HG03045 (cell line): ENCODE results near the gene PERCC1.

Source experiments
- ATAC-seq: cut with Tn5 transposase; IDR thresholded peaks from one replicate; pipeline ENCODE4 v1.9.1; 2021; ENCODE audit warnings: mild to moderate bottlenecking, moderate library complexity; ENCODE audit not compliant: unreplicated experiment

PERCC1 gene

DNA sequence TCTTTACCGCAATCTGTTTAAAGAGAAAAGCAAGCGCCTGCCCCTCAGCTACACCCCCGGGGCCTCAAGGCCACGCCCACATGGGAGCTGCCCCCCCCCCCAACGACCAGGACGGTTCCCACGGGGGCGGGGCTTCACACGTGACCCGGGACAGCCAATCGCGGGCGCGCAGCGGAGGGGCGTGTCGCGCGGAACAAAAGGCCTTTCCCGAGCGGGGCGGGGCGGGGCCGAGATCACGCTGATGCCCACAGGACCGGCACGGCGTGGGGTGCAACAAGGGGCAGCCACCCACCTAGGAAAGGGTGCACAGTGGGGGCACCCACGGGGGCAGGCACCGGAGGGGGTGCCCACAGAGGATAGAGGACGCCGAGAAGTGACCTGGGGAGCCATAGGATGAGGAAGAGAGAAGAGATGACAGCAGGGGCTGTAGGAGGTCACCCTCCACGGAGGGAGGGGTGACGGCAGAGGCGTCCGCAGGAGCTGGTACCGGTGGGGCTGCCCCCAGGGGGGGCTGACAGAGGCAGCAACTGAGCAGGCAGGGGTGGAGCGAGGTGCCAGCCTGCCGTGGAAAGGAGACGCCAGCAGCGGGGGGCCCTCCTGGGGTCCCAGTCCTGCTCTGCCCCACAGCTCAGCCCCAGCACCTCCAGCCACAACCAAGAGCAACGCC lies 22.6 kb upstream of the PERCC1 start:
- peak; percentile 79 for ATAC-seq

DNA sequence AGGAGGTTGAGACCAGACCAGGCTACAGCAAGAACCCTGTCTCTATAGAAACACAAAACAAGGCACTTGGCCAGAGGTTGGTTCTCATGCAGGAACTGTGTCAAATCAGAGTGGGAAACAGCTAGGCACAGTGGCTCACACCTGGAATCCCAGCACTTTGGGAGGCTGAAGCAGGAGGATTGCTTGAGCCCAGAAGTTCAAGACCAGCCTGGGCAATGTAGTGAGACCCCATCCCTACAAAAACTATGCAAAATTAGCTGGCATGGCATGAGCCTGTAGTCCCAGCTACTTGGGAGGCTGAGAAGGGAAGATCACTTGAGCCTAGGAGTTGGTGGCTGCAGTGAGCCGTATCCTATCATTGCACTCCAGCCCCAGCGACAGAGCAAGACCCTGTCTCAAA lies 18.0 kb upstream of the PERCC1 start:
- no peak for ATAC-seq

- peak; percentile 35 for ATAC-seq
Measured at GRCh38 chr16:1413684-1414531, 17.0 kb upstream of the PERCC1 start.

- peak; percentile 49 for ATAC-seq
Measured at GRCh38 chr16:1414532-1415260, 16.2 kb upstream of the PERCC1 start, which contains the start of gene UNKL. UNKL (minus strand) TSS chr16:1414704; CDS start chr16:1414691, 13 bp downstream.

DNA sequence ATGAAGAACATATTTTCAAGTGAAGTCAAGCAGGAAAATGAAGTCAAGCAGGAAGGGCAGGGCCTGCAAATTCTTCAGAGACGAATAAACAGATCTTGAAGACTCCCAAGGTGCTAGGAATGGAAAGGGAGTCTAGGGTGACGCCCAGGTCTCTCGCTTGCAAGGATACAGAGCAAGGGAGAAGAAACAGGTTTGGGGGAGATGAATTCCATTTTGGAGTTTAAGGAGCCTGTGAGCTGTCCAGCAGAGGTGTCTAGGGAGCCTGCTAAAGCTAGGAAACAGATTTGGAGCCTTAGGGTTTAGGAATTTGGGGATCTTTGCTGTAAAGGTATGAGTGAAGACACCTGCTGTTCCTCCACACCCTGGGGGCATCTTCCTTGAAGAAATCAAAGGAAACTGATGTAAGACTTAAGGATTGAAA lies 14.3 kb upstream of the PERCC1 start:
- no peak for ATAC-seq

DNA sequence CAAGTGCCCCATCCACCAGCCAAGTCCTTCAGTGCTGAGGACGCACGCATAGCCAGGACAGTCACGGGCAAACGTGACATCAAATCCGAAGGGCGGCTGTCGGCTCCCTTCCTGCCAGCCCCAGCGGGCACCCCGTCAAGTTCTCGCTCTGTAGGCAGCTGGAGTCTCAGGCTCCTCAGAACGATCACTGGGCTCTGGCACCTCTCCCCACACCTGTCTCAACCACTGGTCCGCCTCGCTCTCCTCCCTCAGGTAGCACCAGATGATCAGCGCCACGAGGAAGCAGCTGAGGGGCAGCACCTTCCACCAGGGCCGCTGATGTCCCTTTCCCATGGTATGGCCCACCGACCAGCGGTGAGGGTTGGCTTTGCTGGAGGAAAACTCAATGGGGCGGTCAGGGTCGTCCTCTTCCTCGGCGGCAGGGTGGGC lies 10.8 kb upstream of the PERCC1 start:
- ATAC-seq: peak; percentile 1

DNA sequence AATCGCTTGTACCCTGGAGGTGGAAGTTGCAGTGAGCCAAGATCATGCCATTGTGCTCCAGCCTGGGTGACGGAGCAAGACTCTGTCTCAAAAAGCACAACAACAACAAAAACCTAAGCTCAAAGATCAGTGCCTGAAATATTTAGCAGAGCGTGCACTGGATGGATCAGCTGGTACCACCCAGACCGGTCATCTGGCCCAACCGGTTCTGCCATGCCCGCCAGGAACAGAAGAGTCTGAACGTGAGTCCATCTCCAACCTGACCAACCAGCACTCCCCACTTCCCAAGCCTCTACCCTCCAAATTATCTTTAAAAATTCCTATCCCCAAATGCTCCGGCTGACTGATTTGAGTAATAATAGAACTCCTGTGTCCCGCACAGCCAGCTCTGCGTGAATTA lies 8.8 kb upstream of the PERCC1 start:
- no peak for ATAC-seq

DNA sequence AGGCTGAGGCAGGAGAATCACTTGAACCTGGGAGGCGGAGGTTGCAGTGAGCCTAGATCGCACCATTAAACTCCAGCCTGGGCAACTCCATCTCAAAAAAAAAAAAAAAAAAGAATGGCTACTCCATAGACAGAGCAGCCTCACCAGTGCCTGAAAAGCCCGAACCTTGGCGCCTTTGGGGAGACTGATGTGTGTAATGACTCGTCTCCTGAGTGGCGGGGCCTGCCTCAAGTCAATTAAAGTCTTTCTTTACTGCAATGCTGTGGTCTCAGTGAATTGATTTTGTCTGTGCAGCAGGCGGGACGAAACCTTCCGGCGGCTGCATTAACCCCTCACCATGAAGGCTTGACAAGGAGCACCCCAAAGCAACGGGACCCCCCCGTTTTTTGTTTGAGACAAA lies 6.8 kb upstream of the PERCC1 start:
- ATAC-seq: no peak

DNA sequence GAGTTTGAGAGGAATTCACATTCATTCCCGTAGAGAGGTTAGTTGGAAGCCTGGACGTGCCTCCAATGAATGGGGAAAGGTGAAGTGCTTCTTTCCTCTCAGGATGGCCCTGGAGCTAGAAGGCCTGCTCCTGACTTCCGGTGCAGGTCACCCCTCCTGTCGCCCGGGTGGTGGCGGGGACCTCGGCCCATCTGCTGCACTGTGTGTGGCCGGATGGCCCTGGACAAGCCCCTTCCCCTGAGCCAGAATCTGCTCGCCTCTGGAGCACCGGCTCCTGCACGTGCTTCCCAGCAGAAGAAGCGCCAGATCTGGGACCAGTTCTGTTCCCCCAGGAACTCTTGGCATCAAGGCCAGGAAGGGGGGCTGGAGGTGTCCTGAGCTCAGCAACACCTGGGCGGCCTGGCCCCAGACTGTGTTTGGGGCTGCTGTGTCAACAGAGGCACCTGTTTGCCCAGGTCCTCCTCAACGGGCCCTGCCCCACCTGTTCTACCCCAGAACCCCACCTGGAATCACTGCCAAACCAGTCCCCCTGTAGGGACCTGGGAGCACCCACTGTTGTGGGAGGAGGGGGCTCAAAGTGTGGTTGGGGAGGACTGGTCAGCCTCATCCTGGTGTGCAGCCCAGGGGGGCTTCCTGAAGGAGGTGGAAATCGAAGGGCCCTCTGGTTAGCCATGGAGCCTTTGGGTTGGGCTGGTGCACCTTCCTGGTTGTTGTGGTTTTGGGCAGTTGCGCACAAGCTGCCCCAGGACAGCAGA lies 5.1 kb upstream of the PERCC1 start:
- no peak for ATAC-seq

GRCh38 chr16:1426734-1427471 lies 4.0 kb upstream of the PERCC1 start:
- ATAC-seq: no peak

DNA sequence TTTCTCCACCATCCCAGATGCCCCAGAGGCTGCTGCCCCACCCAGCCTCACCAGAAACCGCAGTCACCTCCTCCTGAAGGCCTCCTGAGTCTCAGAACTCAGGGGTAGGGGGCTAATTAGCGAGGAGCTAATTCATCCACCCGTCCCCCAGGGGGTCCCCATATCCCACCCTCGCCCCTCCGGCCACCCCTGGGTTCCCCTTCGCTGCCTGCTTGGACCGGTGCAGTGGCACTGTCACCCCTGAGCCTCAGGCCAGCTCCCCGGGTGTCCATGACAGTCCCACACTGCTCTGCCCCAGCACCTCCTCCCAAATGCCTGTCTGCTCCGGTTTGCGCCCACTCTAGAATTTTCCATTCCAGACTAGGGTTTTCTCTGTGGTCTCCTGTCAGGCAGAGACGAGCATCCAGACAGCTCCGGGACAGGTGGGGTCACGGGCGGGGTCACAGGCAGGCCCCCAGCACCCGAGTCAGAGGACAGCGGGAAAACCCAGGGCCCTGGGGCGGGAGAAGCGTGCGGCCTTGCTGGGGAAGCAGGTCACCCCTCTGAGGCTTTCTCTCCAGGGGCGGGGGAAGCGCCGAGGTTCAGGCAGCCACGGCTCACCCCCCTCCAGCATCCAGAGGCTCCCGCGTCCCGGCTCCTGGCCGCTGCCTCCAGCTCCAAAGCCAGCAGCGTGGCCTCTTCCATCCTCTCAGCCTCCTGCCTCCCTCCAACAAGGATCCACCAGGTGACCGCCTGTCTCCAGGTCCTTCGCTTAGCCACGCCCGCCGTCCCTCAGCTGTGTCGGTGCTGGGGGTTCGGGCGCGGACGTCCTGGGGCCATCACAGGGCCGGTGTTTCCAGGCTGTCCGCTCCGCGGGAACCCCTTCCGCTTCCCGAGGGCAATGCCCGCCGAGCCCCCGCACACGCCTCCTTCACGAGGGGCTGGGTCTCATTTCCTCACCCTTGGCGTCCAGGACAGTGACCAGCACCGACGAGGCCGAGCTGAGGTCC lies 3.1 kb upstream of the PERCC1 start:
- no peak for ATAC-seq

DNA sequence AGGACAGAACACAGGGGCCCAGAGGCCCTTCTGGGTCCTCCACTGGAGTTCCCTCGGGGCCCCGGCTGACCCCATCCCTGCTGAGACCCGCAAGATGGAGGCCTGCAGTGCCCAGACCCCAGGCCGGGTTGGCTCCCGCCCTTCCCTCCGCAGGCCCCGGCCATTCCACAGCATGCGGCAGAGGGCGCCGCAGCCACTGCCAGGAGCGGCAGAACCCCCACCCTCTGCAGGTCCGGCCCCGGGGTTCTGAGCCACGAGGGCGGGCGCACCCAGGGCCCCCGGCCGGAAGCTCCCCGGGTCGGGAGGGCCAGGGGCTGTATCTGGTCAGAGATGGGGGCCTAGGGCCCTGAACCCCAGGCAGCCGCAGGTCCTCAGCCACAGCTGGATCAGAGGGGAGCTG lies 2.4 kb upstream of the PERCC1 start:
- ATAC-seq: no peak

DNA sequence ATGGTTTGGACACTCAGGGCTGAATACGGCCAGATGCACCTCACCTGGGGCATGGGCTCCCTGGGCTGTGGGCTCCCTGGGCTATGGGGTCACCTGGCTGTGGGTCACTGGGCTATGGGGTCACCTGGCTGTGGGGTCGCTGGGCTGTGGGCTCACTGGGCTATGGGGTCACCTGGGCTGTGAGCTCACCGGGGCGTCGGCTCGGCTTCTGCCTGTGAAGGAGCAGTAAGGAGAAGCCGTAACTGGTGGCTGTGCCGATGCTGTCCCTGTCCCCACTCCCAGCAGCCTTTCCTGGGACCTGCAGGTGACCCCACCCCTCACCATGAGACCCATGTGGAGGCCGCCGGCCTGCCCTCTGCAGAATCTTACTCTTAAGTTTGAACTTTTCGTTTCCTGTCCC lies 1.9 kb upstream of the PERCC1 start:
- ATAC-seq: no peak

- ATAC-seq: no peak
Measured at GRCh38 chr16:1429631-1430030, 1.2 kb upstream of the PERCC1 start.

- no peak for ATAC-seq
Measured at GRCh38 chr16:1430214-1430758, 592 bp upstream of the PERCC1 start.

DNA sequence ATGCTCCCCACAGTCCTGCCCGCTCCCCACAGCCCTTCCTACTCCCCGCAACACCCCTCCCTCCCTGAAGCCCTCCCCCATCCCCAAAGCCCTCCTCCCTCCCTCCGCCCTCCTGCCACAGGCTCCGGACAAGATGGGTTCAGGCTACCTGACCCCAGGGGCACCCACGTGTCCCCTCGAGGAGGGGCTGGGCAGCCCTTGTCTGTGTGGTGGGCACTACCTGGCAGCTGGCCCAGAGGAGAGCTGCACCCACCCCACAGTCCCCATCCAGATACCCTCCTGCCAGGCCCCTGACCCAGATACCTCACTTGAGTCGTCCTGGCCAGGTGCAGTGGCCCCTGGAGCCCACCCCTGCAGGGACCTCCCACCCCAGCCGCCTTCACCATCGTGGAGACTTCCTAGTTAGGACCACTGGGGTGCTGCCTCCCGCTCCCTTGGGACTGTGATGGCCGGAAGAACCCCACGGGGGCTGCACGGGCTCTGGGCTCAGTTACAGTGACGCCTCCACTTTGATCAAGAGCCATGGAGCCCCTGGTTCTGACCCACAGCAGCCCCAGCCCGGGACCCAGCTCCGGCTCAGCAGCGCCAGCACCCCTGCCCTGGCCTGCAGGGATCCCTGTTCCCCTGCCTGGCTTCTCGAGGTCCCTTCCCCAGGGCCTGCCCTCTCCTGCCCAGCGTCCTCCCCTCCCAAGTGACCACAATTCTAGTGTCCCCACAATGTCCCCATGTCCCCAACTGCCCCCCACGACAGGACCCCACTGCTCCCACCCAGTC lies 806 bp downstream of the PERCC1 start:
- no peak for ATAC-seq

DNA sequence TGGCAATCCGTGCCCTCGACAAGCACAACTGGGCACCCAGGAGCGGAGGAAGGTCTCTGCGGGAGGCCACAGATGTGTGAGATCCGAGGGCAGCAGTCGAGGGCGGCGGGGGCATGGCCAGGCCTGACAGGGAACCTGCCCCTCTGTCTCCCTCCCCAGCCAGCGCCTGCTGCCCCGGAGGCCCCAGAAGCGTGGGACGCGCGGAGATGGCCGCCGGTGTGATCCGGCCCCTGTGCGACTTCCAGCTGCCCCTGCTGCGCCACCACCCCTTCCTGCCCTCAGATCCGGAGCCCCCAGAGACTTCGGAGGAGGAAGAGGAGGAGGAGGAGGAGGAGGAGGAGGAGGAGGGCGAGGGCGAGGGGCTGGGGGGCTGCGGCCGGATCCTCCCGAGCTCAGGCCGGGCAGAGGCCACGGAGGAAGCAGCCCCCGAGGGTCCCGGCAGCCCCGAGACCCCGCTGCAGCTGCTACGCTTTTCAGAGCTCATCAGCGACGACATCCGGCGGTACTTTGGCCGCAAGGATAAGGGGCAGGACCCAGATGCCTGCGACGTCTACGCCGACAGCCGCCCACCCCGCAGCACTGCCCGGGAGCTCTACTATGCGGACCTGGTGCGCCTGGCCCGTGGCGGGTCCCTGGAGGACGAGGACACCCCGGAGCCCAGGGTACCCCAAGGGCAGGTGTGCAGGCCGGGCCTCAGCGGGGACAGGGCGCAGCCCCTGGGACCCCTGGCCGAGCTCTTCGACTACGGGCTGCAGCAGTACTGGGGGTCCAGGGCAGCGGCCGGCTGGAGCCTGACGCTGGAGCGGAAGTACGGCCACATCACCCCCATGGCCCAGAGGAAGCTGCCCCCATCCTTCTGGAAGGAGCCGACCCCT lies 1.7 kb downstream of the PERCC1 start:
- no peak for ATAC-seq
